HepG2 (cell line): ENCODE data around the gene LPO. TPM values are rescaled to one million over a fixed set of nuclear protein-coding genes. Genes with fewer than 3 reads are reported as not detected.

Experiments used
- ATAC-seq: fragments of 200-7000 bp; cut with Tn5 transposase; 3 replicates; pipeline ENCODE4 v1.9.1; 2020; ENCODE audit warnings: mild to moderate bottlenecking, moderate library complexity
- BruUV-seq: library from RNA; stranded (reverse); fragments of 400-500 nt; replicated peaks from 2 replicates; lab custom pipeline; 2021; lab: Mats Ljungman, UMichigan
- CTCF ChIA-PET: fragments of 300-600 bp; formaldehyde crosslinking; extraction: SDS; loops from one replicate; lab custom pipeline; 2021; ENCODE audit warnings: low total read pairs, inconsistent platforms, low intra/inter-chr PET ratio; lab: Yijun Ruan, JAX
- POLR2A ChIA-PET: fragments of 350-600 bp; sonication (Branson Sonifier 250); formaldehyde crosslinking; loops from one replicate; lab custom pipeline; 2020; ENCODE audit warnings: antibody characterized with exemption, inconsistent platforms; lab: Yijun Ruan, JAX
- DNase-seq: peaks from one replicate; pipeline ENCODE4 v3.0.0-alpha.2; 2015; ENCODE audit warnings: low spot score
- FAIRE-seq: peaks from 3 replicates; lab custom pipeline; 2011; peaks lifted over from hg19 to GRCh38; lab: Jason Lieb, UNC
- H2AFZ ChIP-seq: one replicate; pipeline ENCODE4 v1.6.1; 2011; ENCODE audit warnings: low read length, inconsistent platforms
- H3K27ac ChIP-seq: fragments of 300-600 bp; 3 replicates; pipeline ENCODE4 v1.8.0; 2011; ENCODE audit warnings: mixed run types, mild to moderate bottlenecking, mixed read lengths, low read length, inconsistent platforms; ENCODE audit not compliant: insufficient read depth; ENCODE audit errors: extremely low read length
- H3K27me3 ChIP-seq, 2 experiments: fragments of 200-600 bp in 1 of 2; 2 replicates in 1 of 2; 3 replicates in 1 of 2; pipeline versions ENCODE4 v1.6.0 to v1.8.0; 2011; ENCODE audit warnings: low read length in 2 of 2, mild to moderate bottlenecking in 2 of 2, moderate library complexity in 2 of 2, inconsistent platforms in 1 of 2; ENCODE audit not compliant: insufficient read depth in 2 of 2, control insufficient read depth in 1 of 2
- H3K36me3 ChIP-seq, 2 experiments: fragments of 200-600 bp in 1 of 2; replicated peaks in 1 of 2; 2 replicates in 1 of 2; 3 replicates in 1 of 2; pipeline versions ENCODE4 v1.5.1 to v1.8.0; 2011; ENCODE audit warnings: low read length in 2 of 2, inconsistent platforms in 1 of 2; ENCODE audit not compliant: insufficient read depth in 2 of 2, control insufficient read depth in 1 of 2
- H3K4me1 ChIP-seq: 2 replicates; pipeline ENCODE4 v1.5.1; 2012; ENCODE audit warnings: low read length, inconsistent platforms; ENCODE audit not compliant: insufficient read depth
- H3K4me2 ChIP-seq: 2 replicates; pipeline ENCODE4 v1.6.0; 2011; ENCODE audit warnings: low read depth, low read length, inconsistent platforms
- H3K4me3 ChIP-seq, 3 experiments: fragments of 200-600 bp in 1 of 3; sonication (generic), shearing (Covaris generic) in 1 of 3; replicated peaks in 1 of 3; 2 replicates each; pipeline ENCODE4 v1.5.1; 2011 to 2016; ENCODE audit warnings: low read length in 3 of 3, inconsistent platforms in 2 of 3, low read depth in 2 of 3, mild to moderate bottlenecking in 2 of 3, control low read depth in 1 of 3, mixed read lengths in 1 of 3; ENCODE audit not compliant: insufficient read depth in 1 of 3
- H3K79me2 ChIP-seq: one replicate; pipeline ENCODE4 v1.6.1; 2011; ENCODE audit warnings: low read length, inconsistent platforms; ENCODE audit not compliant: insufficient read depth
- H3K9ac ChIP-seq: 2 replicates; pipeline ENCODE4 v1.6.0; 2011; ENCODE audit warnings: mild to moderate bottlenecking, low read depth, low read length, inconsistent platforms; ENCODE audit not compliant: insufficient read depth
- H3K9me3 ChIP-seq: 2 replicates; pipeline ENCODE4 v1.5.1; 2012; ENCODE audit warnings: mild to moderate bottlenecking, low read length
- H4K20me1 ChIP-seq: 2 replicates; pipeline ENCODE4 v1.6.0; 2011; ENCODE audit warnings: inconsistent platforms, mild to moderate bottlenecking, low read length, moderate library complexity; ENCODE audit not compliant: insufficient read depth
- AHR ChIP-seq: IDR thresholded peaks from 2 replicates; pipeline ENCODE4 v1.6.1; 2018; ENCODE audit warnings: missing genetic modification reagents, missing compliant biosample characterization
- FLYWCH1 ChIP-seq: sonication (generic); formaldehyde crosslinking; IDR thresholded peaks from 2 replicates; pipeline ENCODE4 v1.8.1; 2023; ENCODE audit warnings: mild to moderate bottlenecking, missing genetic modification reagents
- KDM5B ChIP-seq: sonication (generic); formaldehyde crosslinking; IDR thresholded peaks from 2 replicates; pipeline ENCODE4 v1.4.0; 2020; ENCODE audit warnings: missing genetic modification reagents, mild to moderate bottlenecking, borderline replicate concordance
- SALL1 ChIP-seq: sonication (generic); formaldehyde crosslinking; IDR thresholded peaks from 2 replicates; pipeline ENCODE4 v1.8.0; 2022; ENCODE audit warnings: mild to moderate bottlenecking, missing genetic modification reagents
- SIX1 ChIP-seq: sonication (generic); formaldehyde crosslinking; IDR thresholded peaks from 2 replicates; pipeline ENCODE4 v1.4.0; 2020; ENCODE audit warnings: missing genetic modification reagents, borderline replicate concordance
- SRSF4 ChIP-seq: fragments of 200-400 bp; formaldehyde crosslinking; IDR thresholded peaks from one replicate; pipeline ENCODE4 v1.6.1; 2018; ENCODE audit warnings: mild to moderate bottlenecking, low read depth, low read length, moderate library complexity; ENCODE audit not compliant: poor library complexity, severe bottlenecking
- ZFP37 ChIP-seq: sonication (generic); formaldehyde crosslinking; IDR thresholded peaks from 2 replicates; pipeline ENCODE4 v1.4.0; 2020; ENCODE audit warnings: missing genetic modification reagents, borderline replicate concordance
- ZNF275 ChIP-seq: sonication (generic); formaldehyde crosslinking; IDR thresholded peaks from 2 replicates; pipeline ENCODE4 v1.8.0; 2022; ENCODE audit warnings: missing genetic modification reagents, mild to moderate bottlenecking, inconsistent platforms, borderline replicate concordance
- ZNF512B ChIP-seq: sonication (generic); formaldehyde crosslinking; IDR thresholded peaks from 2 replicates; pipeline ENCODE4 v1.5.1; 2020; ENCODE audit warnings: missing genetic modification reagents, mild to moderate bottlenecking, borderline replicate concordance
- WGBS: methylation state at CpG from one replicate; pipeline ENCODE4 v1.1.6; 2017; ENCODE audit warnings: low lambda C conversion rate; 5-methylcytosine and 5-hydroxymethylcytosine counted together
- in situ Hi-C: cut with HindIII; loops from 2 replicates; pipeline ENCODE4 v1.10.0; 2017; ENCODE audit warnings: low pct_unique_long_range_greater_than_20kb; ENCODE audit not compliant: extremely low pct_ligation_motif_present
- intact Hi-C: fragments of 100-400 bp; cut with micrococcal nuclease; formaldehyde crosslinking; loops from one replicate; pipeline ENCODE4 v1.10.0; 2022; ENCODE audit not compliant: unreplicated experiment
- polyA plus RNA-seq, 8 experiments: library from polyadenylated mRNA; depleted of rRNA in 3 of 8; stranded (reverse) in 7 of 8; unstranded in 1 of 8; fragments of >200 nt; fragmentation: Illumina TruSeq in 4 of 8; extraction: Trizol in 4 of 8; gene quantifications; 2 replicates each; pipeline versions ENCODE4 v1.2.1 to v1.2.3, GENCODE V29; 2011 to 2016; ENCODE audit warnings: low read depth in 4 of 8, missing spikeins in 1 of 8, mixed read lengths in 1 of 8; ENCODE audit not compliant: insufficient read depth in 1 of 8
- total RNA-seq, 5 experiments: library from RNA; depleted of rRNA; stranded (reverse); fragments of >200 nt; fragmentation: Illumina TruSeq; extraction: Trizol; gene quantifications; 2 replicates each; pipeline ENCODE4 v1.2.3, GENCODE V29; 2016; ENCODE audit warnings: low read depth in 1 of 5

LPO gene
- total and polyA plus RNA-seq, 2 of the 13 experiments (the other 11 are each of a cell fraction or from before 2014, with no cell fraction given) = not detected

- DNase-seq = no peak
- in situ Hi-C loops = no loop called here
Observed at GRCh38 chr17:58310511-58311428, 72.4 kb downstream of the LPO start.

GRCh38 chr17:58311429-58311894, 73.1 kb downstream of the LPO start:
- no peak for FAIRE-seq
- ChIA-PET POLR2A (no interaction called here), CTCF (no interaction called here)
- Histone ChIP-seq H3K27me3 (peaks cover 24 to 90% of the 10 kb centered on the region in 2 experiments; a peak in 4 of 5 replicates), H2AFZ (no peak overlapping the region), H3K79me2 (no peaks in the 10 kb centered on the region), H4K20me1 (no peaks in the 10 kb centered on the region), H3K9ac (no peak overlapping the region), H3K4me3 (no peak overlapping the region), H3K36me3 (no peaks in the 10 kb centered on the region), H3K27ac (no peak overlapping the region), H3K4me1 (peaks cover 18% of the 10 kb centered on the region), H3K9me3 (no peaks in the 10 kb centered on the region), H3K4me2 (no peak overlapping the region)
- DNase-seq = no peak
- ATAC-seq = no peak
- in situ Hi-C loops (no loop called here), intact Hi-C loops (no loop called here)
- WGBS = 5% methylated on average over 4 of the region's 9 CpGs
- no TSS peak for BruUV-seq
- TF ChIP-seq AHR (CRISPR knock-in tag) = no peak
- TF ChIP-seq SIX1 = no peak
- TF ChIP-seq SALL1 (CRISPR knock-in tag) = no peak
- no peak for TF ChIP-seq ZFP37 (CRISPR knock-in tag)
- no peak for TF ChIP-seq ZNF512B
- no peak for TF ChIP-seq FLYWCH1 (CRISPR knock-in tag)
- no peak for TF ChIP-seq SRSF4

More at GRCh38 chr17:58310511-58311428, 72.4 kb downstream of the LPO start:
- no peak overlapping the region for H3K9ac ChIP-seq
- H3K27me3 ChIP-seq = peaks cover 24 to 92% of the 10 kb centered on the region in 2 experiments; a peak in 4 of 5 replicates
- no peak overlapping the region for H2AFZ ChIP-seq
- no peaks in the 10 kb centered on the region for H3K9me3 ChIP-seq
- ATAC-seq = peak; percentile 3; the same call in 2 of the 3 replicates
- TF ChIP-seq KDM5B (CRISPR knock-in tag) (0 out of 2 replicates have a peak, but pooled peaks have one; percentile 36), ZNF275 (CRISPR knock-in tag) (no peak)
- TF ChIP-seq, all 625 proteins: peak for 1
- CTCF ChIA-PET = no interaction called here
- WGBS = 54% methylated on average over 15 of the region's 23 CpGs
- Histone ChIP-seq H3K4me3 (no peak overlapping the region), H3K36me3 (no peaks in the 10 kb centered on the region), H4K20me1 (no peaks in the 10 kb centered on the region), H3K4me1 (peaks cover 18% of the 10 kb centered on the region), H3K27ac (no peak overlapping the region), H3K4me2 (no peak overlapping the region), H3K79me2 (no peaks in the 10 kb centered on the region)
- BruUV-seq = no TSS peak
- FAIRE-seq = no peak
- POLR2A ChIA-PET = no interaction called here
- intact Hi-C loops = no loop called here
